Esophagus muscularis mucosa (tissue), 4 donors: ENCODE measurements around the gene DPH3. TPM values are rescaled to one million over a fixed set of nuclear protein-coding genes. Genes with fewer than 3 reads are reported as not detected.

Experiments
- DNase-seq: peaks from one replicate; pipeline ENCODE4 v3.0.0-alpha.2; 2017; ENCODE audit errors: extremely low spot score
- H3K27ac ChIP-seq, 4 donors: fragments of 200-600 bp; sonication (generic); replicated peaks in 1 of 4; 1 replicate in 3 of 4; 2 replicates in 1 of 4; pipeline ENCODE4 v1.5.1; 2016 to 2019; ENCODE audit warnings: mild to moderate bottlenecking in 1 of 4
- H3K27me3 ChIP-seq, 4 donors: fragments of 200-600 bp; sonication (generic); one replicate each; pipeline versions ENCODE4 v1.5.1 to v1.6.0; 2016 to 2019
- H3K36me3 ChIP-seq, 4 donors: fragments of 200-600 bp; sonication (generic); one replicate each; pipeline ENCODE4 v1.5.1; 2016 to 2019
- H3K4me1 ChIP-seq, 4 donors: fragments of 200-600 bp; sonication (generic); one replicate each; pipeline ENCODE4 v1.5.1; 2016 to 2019
- H3K4me3 ChIP-seq, 4 donors: fragments of 200-600 bp; sonication (generic); 1 replicate in 2 of 4; 2 replicates in 2 of 4; pipeline ENCODE4 v1.5.1; 2016 to 2019; ENCODE audit warnings: mild to moderate bottlenecking in 4 of 4, moderate library complexity in 1 of 4
- H3K9me3 ChIP-seq, 4 donors: fragments of 200-600 bp; sonication (generic); 1 replicate in 3 of 4; 2 replicates in 1 of 4; pipeline ENCODE4 v1.5.1; 2016 to 2019
- EP300 ChIP-seq: sonication (generic); formaldehyde crosslinking; IDR thresholded peaks from one replicate; pipeline ENCODE4 v1.6.1; 2017; ENCODE audit warnings: antibody characterized with exemption
- POLR2A ChIP-seq: fragments of 450-650 bp; IDR thresholded peaks from one replicate; pipeline ENCODE4 v1.6.1; 2017; ENCODE audit warnings: antibody characterized with exemption, moderate library complexity, mild to moderate bottlenecking, low read depth
- POLR2AphosphoS5 ChIP-seq, 2 donors: sonication (generic); formaldehyde crosslinking; IDR thresholded peaks; one replicate each; pipeline ENCODE4 v1.6.1; 2017; ENCODE audit warnings: antibody characterized with exemption in 2 of 2
- WGBS: methylation state at CpG from one replicate; pipeline ENCODE4 v1.1.5; 2018; 5-methylcytosine and 5-hydroxymethylcytosine counted together
- intact Hi-C: fragments of 100-400 bp; cut with DNase I; formaldehyde crosslinking; loops from one replicate; pipeline ENCODE4 v1.15.1; 2023
- total RNA-seq, 4 donors: library from RNA; depleted of rRNA; stranded (reverse); fragments of >200 nt; gene quantifications; one replicate each; pipeline versions ENCODE4 v1.1.0 to v1.2.1, GENCODE V29; 2016
- TF ChIP-seq, protein P1 (sequence below), 3 experiments: fragments of 200-600 bp in 2 of 3; fragments of 450-650 bp in 1 of 3; sonication (generic) in 2 of 3; IDR thresholded peaks; one replicate each; pipeline ENCODE4 v1.5.1; 2017 to 2019; ENCODE audit warnings: antibody characterized with exemption in 3 of 3, mild to moderate bottlenecking in 2 of 3, moderate library complexity in 1 of 3

The DPH3 gene
- total RNA-seq, 4 donors from 2014 or later, result 27.2 to 50.7 (median 37.6) TPM

DNA sequence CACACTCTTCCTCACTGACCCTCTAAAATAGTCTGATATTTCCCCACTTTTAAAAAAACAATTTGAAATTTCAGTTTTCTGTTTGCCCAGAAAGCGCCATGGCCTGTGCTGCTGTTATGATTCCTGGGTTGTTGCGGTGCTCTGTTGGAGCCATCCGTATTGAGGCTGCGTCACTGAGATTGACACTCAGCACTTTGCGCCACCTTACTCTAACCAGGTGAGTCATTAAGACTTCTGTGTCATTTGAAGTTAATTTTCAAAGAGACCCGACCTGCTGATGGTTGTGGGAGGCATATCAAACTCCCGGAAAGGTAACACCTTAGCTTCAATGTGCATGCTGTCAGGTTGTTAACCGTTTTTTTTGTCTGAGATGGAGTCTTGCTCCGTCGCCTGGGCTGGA lies 6.1 kb upstream of the DPH3 start:
- Histone ChIP-seq H3K27ac (no peak overlapping the region), H3K4me3 (no peak overlapping the region), H3K9me3 (no peaks in the 10 kb centered on the region), H3K27me3 (no peaks in the 10 kb centered on the region), H3K36me3 (peaks cover 6 to 48% (median 31%) of the 10 kb centered on the region in 4 donors), H3K4me1 (peaks cover 21 to 31% (median 31%) of the 10 kb centered on the region in 4 donors)
- no peak for DNase-seq
- WGBS, result 94% methylated on average over 10 of the region's 10 CpGs
- TF ChIP-seq POLR2A (no peak), POLR2AphosphoS5 (IDR thresholded peaks at IDR 0.05) (no peak), EP300 (no peak)
- intact Hi-C loops, result no loop called here

DNA sequence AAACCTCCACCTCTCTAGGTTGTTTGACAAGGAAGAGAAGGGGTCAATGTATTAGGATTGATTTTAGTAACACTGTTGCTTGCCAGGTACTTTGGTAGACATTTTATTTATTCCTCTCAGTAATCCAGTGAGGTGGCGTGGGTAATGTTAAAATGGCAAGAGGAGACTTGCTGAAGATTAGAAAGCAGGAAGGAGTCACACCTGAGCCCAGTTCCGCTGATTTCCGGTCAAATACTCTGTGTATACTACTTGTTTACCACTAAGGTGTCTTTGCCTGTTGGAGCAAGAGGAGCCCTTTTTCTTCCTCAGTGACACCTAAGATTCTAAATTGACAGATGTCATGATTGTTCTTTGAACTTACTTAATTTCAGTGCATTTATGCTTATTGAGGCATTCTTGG lies 2.0 kb upstream of the DPH3 start:
- no peaks in the 10 kb centered on the region for H3K27me3 ChIP-seq
- WGBS, result 76% methylated on average over 3 of the region's 3 CpGs
- H3K4me1 ChIP-seq, result peaks cover 38 to 63% (median 59%) of the 10 kb centered on the region in 4 donors
- no peak for DNase-seq
- TF ChIP-seq EP300 (no peak), POLR2A (no peak), POLR2AphosphoS5 (IDR thresholded peaks at IDR 0.05) (no peak)
- TF ChIP-seq, protein P1, sequence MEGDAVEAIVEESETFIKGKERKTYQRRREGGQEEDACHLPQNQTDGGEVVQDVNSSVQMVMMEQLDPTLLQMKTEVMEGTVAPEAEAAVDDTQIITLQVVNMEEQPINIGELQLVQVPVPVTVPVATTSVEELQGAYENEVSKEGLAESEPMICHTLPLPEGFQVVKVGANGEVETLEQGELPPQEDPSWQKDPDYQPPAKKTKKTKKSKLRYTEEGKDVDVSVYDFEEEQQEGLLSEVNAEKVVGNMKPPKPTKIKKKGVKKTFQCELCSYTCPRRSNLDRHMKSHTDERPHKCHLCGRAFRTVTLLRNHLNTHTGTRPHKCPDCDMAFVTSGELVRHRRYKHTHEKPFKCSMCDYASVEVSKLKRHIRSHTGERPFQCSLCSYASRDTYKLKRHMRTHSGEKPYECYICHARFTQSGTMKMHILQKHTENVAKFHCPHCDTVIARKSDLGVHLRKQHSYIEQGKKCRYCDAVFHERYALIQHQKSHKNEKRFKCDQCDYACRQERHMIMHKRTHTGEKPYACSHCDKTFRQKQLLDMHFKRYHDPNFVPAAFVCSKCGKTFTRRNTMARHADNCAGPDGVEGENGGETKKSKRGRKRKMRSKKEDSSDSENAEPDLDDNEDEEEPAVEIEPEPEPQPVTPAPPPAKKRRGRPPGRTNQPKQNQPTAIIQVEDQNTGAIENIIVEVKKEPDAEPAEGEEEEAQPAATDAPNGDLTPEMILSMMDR (IDR thresholded peaks at IDR 0.05), result no peak
- H3K27ac ChIP-seq, result peak overlapping the region; percentile 13 to 94 (median 66)
- H3K9me3 ChIP-seq, result no peaks in the 10 kb centered on the region
- H3K4me3 ChIP-seq, result no peak overlapping the region
- intact Hi-C loops, result no loop called here
- peaks cover 6 to 32% (median 24%) of the 10 kb centered on the region in 4 donors for H3K36me3 ChIP-seq

DNA sequence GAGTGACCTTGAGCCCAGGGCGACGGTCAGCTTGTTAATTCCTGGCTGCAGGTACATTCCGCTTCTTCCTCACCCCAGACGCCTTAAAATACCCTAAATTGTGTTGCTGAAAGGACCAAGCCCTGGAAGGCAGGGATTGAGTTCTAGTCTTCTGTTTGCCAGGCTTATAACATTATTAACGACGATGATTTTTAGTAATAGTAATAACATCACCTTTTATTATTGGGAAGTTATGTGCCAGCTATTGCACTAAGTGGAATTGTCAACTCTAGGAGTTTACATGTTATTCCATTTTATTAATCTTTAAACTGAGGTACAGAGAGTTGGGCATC lies 678 bp upstream of the DPH3 start:
- Histone ChIP-seq H3K27ac (peak overlapping the region; percentile 93 to 94 (median 93)), H3K36me3 (peaks cover 0 to 32% (median 17%) of the 10 kb centered on the region in 4 donors), H3K4me3 (peak overlapping the region; percentile 74 to 97 (median 86)), H3K9me3 (no peaks in the 10 kb centered on the region), H3K4me1 (peaks cover 38 to 67% (median 62%) of the 10 kb centered on the region in 4 donors), H3K27me3 (no peaks in the 10 kb centered on the region)
- intact Hi-C loops, result no loop called here
- TF ChIP-seq, protein P1 (IDR thresholded peaks at IDR 0.05), result no peak
- TF ChIP-seq EP300 (no peak), POLR2A (no peak)
- 0% methylated on average over 6 of the region's 6 CpGs for WGBS
- DNase-seq, result no peak

DNA sequence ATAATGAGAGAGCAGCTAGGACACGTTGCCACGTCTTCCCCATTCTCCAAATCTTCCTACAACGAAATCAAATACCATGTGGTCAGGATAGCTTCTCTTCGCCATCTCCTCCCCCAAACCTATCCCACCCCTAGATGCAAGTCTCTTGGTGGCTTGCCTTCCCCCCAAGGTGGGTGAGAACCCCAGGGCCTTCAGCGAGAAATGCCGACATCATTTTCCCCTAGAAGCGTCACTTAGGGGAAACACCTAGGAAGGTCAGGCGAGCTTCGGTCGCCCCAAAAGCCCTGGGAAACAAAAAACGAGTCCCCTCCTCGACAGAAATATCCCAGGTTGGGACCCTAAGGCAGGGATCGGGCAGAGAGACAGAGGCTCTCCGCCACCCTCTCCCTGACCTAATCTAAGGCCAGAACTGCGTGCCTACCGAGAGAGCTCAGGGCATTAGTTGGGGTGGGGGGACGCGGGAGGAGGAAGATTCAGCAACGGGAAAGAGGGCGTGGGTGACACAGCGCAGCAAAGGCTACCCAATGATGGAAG lies 502 bp downstream of the DPH3 start:
- Histone ChIP-seq H3K27me3 (no peaks in the 10 kb centered on the region), H3K9me3 (no peaks in the 10 kb centered on the region), H3K4me3 (peak overlapping the region; percentile 74 to 97 (median 86)), H3K36me3 (peaks cover 7 to 34% (median 21%) of the 10 kb centered on the region in 4 donors), H3K4me1 (peaks cover 38 to 67% (median 62%) of the 10 kb centered on the region in 4 donors), H3K27ac (peak overlapping the region; percentile 93 to 94 (median 93))
- TF ChIP-seq POLR2AphosphoS5 (IDR thresholded peaks at IDR 0.05) (no peak), EP300 (no peak), POLR2A (no peak)
- TF ChIP-seq, protein P1 (IDR thresholded peaks at IDR 0.05), result no peak
- DNase-seq, result no peak
- 2% methylated on average over 19 of the region's 21 CpGs for WGBS
- intact Hi-C loops, result no loop called here

DNA sequence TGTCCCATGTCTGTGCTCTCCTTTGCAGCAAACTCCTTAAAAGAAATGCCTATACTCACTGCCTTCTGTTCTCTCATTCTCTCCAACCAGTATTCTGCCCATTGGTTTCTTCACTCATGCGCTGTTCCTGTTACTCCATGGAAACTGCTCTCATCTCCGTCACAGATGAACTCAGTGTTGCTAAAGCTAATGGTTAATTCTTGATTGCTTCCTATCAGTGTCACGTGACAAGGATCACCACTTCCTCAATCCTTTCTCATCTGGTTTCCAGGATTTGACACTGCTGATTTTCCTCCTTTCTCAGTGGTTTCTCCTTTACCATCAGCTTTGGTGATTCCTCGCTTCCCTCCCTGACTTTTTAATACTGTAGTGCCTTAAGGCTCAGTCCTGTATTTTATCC lies 2.6 kb downstream of the DPH3 start:
- DNase-seq, result no peak
- Histone ChIP-seq H3K27me3 (no peaks in the 10 kb centered on the region), H3K4me1 (peaks cover 30 to 49% (median 44%) of the 10 kb centered on the region in 4 donors), H3K36me3 (peaks cover 14 to 39% (median 31%) of the 10 kb centered on the region in 4 donors), H3K9me3 (no peaks in the 10 kb centered on the region), H3K27ac (no peak overlapping the region), H3K4me3 (no peak overlapping the region)
- TF ChIP-seq POLR2AphosphoS5 (IDR thresholded peaks at IDR 0.05), result no peak
- TF ChIP-seq POLR2A, result no peak
- TF ChIP-seq, protein P1 (IDR thresholded peaks at IDR 0.05), result no peak
- no peak for TF ChIP-seq EP300
- 83% methylated on average over 4 of the region's 4 CpGs for WGBS
- intact Hi-C loops, result no loop called here
